ENCODE data around the gene SLBP. TPM values are rescaled to one million over a fixed set of nuclear protein-coding genes. Genes with fewer than 3 reads are reported as not detected.

Gene SLBP
- total RNA-seq, 2 experiments from 2014 or later, result 45.8 to 47.6 TPM

- Histone ChIP-seq H3K4me1 (ENCODE audit: insufficient read depth, low read length) (peaks cover 33% of the 10 kb centered on the region), H3K36me3 (ENCODE audit: insufficient read depth, low read length) (no peaks in the 10 kb centered on the region), H3K27ac (ENCODE audit: low read depth in 1 of 2, low read length in 2 of 2) (no peak overlapping the region), H3K4me3 (ENCODE audit: low read length) (no peak overlapping the region), H3K9me3 (ENCODE audit: control insufficient read depth in 1 of 2, insufficient read depth in 1 of 2, low read length in 2 of 2) (peaks cover 0 to 5% of the 10 kb centered on the region in 2 experiments), H3K27me3 (ENCODE audit: control insufficient read depth in 1 of 2, insufficient read depth in 2 of 2, low read length in 2 of 2) (no peaks in the 10 kb centered on the region)
- Mint-ChIP-seq H3K27ac (no peak overlapping the region), H3K4me1 (ENCODE audit: low read depth) (no peaks in the 10 kb centered on the region), H3K27me3 (no peaks in the 10 kb centered on the region), H3K4me3 (no peak overlapping the region), H3K9me3 (no peaks in the 10 kb centered on the region), H3K36me3 (ENCODE audit: low read depth) (no peaks in the 10 kb centered on the region)
- no peak for DNase-seq
- CTCF ChIA-PET, result no interaction called here
- POLR2A ChIA-PET, result no interaction called here
- intact Hi-C loops (cut with DNase I, micrococcal nuclease), result no loop called here
- ATAC-seq (ENCODE audit: poor library complexity), result no peak
- TF ChIP-seq CTCF (IDR thresholded peaks at IDR 0.05), result no peak
Observed at GRCh38 chr4:1751155-1751918, 39.2 kb upstream of the SLBP start.

GRCh38 chr4:1750381-1751154, 38.4 kb upstream of the SLBP start:
- no peak overlapping the region for H3K27ac Mint-ChIP-seq
- no peaks in the 10 kb centered on the region for H3K27me3 Mint-ChIP-seq
- TF ChIP-seq CTCF (IDR thresholded peaks at IDR 0.05), result no peak
- no peak overlapping the region for H3K4me3 Mint-ChIP-seq
- ChIA-PET CTCF (no interaction called here), POLR2A (no interaction called here)
- intact Hi-C loops (cut with DNase I, micrococcal nuclease), result no loop called here
- no peaks in the 10 kb centered on the region for H3K36me3 Mint-ChIP-seq (ENCODE audit: low read depth)
- Histone ChIP-seq H3K9me3 (ENCODE audit: control insufficient read depth in 1 of 2, insufficient read depth in 1 of 2, low read length in 2 of 2) (peaks cover 0 to 5% of the 10 kb centered on the region in 2 experiments), H3K27me3 (ENCODE audit: control insufficient read depth in 1 of 2, insufficient read depth in 2 of 2, low read length in 2 of 2) (no peaks in the 10 kb centered on the region), H3K36me3 (ENCODE audit: insufficient read depth, low read length) (no peaks in the 10 kb centered on the region), H3K4me3 (ENCODE audit: low read length) (no peak overlapping the region), H3K27ac (ENCODE audit: low read depth in 1 of 2, low read length in 2 of 2) (no peak overlapping the region), H3K4me1 (ENCODE audit: insufficient read depth, low read length) (peaks cover 37% of the 10 kb centered on the region)
- DNase-seq (no peak), ATAC-seq (ENCODE audit: poor library complexity) (no peak)
- no peaks in the 10 kb centered on the region for H3K9me3 Mint-ChIP-seq
- no peaks in the 10 kb centered on the region for H3K4me1 Mint-ChIP-seq (ENCODE audit: low read depth)

- Mint-ChIP-seq H3K4me3 (no peak overlapping the region), H3K9me3 (no peaks in the 10 kb centered on the region), H3K27ac (no peak overlapping the region), H3K36me3 (ENCODE audit: low read depth) (peaks cover 2% of the 10 kb centered on the region), H3K4me1 (ENCODE audit: low read depth) (no peaks in the 10 kb centered on the region), H3K27me3 (no peaks in the 10 kb centered on the region)
- DNase-seq (no peak), ATAC-seq (ENCODE audit: poor library complexity) (no peak)
- ChIA-PET POLR2A (no interaction called here), CTCF (no interaction called here)
- Histone ChIP-seq H3K4me1 (ENCODE audit: insufficient read depth, low read length) (peaks cover 37% of the 10 kb centered on the region), H3K9me3 (ENCODE audit: control insufficient read depth in 1 of 2, insufficient read depth in 1 of 2, low read length in 2 of 2) (peaks cover 0 to 5% of the 10 kb centered on the region in 2 experiments), H3K27ac (ENCODE audit: low read depth in 1 of 2, low read length in 2 of 2) (no peak overlapping the region), H3K27me3 (ENCODE audit: control insufficient read depth in 1 of 2, insufficient read depth in 2 of 2, low read length in 2 of 2) (no peaks in the 10 kb centered on the region), H3K36me3 (ENCODE audit: insufficient read depth, low read length) (peaks cover 5% of the 10 kb centered on the region), H3K4me3 (ENCODE audit: low read length) (no peak overlapping the region)
- intact Hi-C loops (cut with DNase I, micrococcal nuclease), result loop anchor here in 1 of 2 experiments (2.0 kb wide), 1 partner anchor 61 kb away; no protein-coding TSS in a partner anchor
- no peak for TF ChIP-seq CTCF (IDR thresholded peaks at IDR 0.05)
Observed at GRCh38 chr4:1749826-1750225, 37.7 kb upstream of the SLBP start.
